HG03432 (cell line): ENCODE measurements around the gene ARMH4.

Source experiments
- ATAC-seq: cut with Tn5 transposase; IDR thresholded peaks from one replicate; pipeline ENCODE4 v1.9.1; 2021; ENCODE audit warnings: mild to moderate bottlenecking, moderate library complexity; ENCODE audit not compliant: unreplicated experiment

Gene ARMH4

DNA sequence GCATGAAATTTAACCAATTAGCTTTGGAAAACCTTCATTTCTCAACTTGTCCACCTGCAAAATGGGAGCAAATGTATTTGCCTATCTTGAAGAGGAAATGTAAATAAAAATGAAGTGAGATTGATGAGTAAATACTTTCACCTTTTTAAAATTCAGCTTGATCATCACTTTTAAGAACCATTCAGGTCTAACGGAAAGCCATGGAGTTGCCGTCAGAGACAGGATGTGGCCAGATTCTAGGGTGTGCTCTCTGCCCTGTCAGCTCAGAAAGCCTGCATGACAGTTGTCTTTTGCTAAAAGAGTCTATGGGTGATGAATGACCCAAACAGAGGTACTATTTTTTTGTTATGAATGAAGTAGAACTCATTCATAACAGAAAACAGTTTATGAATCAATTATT is 181.8 kb downstream of the ARMH4 start:
- no peak for ATAC-seq

DNA sequence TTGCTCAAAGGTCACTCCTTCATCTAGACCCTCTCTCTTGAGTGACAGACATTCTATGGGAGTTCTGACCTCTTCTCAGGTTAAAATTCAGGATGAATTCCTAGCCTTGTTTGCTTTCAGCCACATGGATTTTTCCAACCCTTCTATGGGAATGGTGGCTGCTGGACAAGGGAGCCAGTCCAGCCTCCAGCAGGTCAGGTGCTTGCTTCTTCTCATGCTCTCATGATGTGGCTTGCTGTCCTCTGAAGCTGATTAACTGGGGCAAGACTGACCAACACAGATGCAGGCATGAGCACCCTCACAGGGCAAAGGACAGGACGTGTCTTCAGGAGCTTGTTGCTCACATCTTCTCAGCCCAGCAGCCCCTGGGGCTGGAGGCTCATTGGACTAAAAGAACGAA is 188.9 kb downstream of the ARMH4 start:
- ATAC-seq, result no peak

DNA sequence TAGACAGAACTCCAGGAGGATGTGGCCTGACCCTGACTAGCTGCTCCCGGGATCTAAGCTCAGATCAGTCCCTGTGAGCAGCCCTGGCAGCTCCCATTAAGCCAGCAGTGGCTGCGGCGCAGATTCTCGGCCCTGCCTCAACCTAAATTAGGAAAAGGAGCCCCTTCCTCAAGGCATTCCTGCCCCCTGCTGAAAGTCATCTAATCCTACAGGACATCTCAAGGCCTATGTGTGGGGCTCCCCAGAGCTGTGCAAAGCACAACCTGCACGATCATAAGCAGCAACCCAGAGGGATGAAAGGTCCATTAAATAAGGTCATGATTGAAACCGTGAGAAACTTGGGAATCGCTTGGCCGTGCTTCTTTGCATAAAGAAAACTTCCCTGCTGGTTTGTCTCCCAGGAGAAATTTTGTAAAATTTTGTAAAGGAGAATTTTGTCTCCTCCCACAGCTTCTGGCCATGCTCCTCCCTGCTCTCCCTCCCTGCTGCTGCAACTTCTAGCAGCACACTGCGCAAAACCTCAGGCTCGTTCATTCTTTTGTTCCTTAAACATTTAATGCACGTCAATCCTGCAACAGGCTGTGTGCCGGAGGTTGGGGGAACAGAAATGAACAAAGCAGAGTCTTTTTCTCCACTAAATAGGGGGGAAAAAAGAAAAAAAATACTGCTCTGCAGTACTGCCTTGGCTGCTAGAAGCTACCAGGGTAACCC is 189.5 kb downstream of the ARMH4 start:
- ATAC-seq, result no peak

DNA sequence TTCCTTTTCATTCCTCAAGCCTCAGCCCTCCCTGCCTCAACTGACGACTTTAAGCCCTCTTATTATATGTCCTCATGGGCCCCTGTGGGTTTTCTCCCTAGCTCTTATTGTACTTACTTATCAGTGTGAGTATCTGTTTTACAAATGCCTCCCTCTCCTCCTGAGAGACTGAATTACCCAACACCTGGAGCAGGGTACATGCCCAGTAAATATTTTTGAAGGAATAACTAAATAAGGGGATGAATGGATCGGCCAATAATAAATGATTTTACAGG is 190.3 kb downstream of the ARMH4 start:
- ATAC-seq, result no peak

DNA sequence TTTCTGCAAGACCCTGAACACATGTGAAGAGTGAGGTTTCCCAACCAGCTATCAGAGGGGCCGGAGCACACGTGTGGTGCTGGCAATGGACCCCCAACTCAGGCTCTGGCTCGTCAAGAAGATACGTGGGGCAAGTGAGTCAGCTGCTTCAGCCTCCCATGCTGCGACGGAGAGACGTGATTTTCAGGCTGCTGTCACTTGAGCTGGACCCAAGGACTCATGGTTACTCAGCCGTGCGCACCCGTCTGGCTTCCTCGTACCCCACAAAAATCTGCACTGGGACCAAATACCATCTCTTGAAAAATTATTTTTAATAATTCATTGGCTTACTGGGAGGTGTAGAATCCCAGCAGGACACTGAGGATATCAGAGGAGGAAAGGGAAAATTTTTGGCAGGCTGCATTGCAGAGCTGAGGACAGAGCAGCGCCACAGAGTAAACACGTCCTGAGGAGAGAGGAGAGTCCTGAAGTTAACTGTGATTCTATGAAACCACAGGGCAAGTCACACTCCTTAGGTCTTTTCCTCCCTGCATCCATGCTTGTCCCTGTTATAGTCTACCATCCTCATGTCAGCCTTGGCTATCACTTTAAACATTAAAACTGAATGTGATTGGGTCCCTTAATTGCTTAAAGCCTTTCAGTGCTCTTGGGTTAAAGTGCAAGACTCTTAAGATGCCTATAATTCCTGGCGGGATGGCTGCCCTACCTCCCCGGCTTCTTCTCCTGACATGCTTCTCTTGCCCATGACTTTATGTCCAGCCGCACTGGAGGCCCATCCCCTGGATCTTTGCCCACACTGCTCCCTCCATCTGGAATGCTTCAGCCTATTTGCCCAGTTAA is 190.8 kb downstream of the ARMH4 start:
- no peak for ATAC-seq

DNA sequence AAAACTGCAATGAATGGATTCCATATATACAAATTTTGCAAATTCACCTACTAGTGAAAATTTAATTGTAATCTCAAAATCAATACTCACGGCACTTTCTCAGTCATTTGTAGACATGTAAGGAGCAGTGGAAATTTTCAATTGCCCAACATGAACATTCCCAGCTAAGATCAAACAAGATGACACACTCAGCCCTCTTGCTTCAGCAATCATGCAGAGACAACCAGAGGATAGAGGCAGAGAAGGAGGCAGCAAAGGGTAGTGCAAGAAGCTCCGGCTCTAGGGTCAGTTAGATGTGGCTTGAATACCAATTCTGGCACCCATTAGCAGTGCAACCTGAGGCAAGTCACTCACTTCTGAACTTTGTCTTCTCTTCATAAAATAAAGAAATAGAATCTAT is 194.6 kb downstream of the ARMH4 start:
- no peak for ATAC-seq
